Inflammatory macrophage treated with lipopolysaccharide for 4 hours (primary cell): Measurements from ENCODE around the gene NNAT.
"Not testable (repeated sequence)": the region's sequence is repeated elsewhere in the genome, so short reads cannot be mapped to it uniquely, and the experiment has no call there.

ENCODE experiments used
- DNase-seq: peaks from one replicate; pipeline ENCODE4 v3.0.0-alpha.2; 2020

Gene NNAT

DNA sequence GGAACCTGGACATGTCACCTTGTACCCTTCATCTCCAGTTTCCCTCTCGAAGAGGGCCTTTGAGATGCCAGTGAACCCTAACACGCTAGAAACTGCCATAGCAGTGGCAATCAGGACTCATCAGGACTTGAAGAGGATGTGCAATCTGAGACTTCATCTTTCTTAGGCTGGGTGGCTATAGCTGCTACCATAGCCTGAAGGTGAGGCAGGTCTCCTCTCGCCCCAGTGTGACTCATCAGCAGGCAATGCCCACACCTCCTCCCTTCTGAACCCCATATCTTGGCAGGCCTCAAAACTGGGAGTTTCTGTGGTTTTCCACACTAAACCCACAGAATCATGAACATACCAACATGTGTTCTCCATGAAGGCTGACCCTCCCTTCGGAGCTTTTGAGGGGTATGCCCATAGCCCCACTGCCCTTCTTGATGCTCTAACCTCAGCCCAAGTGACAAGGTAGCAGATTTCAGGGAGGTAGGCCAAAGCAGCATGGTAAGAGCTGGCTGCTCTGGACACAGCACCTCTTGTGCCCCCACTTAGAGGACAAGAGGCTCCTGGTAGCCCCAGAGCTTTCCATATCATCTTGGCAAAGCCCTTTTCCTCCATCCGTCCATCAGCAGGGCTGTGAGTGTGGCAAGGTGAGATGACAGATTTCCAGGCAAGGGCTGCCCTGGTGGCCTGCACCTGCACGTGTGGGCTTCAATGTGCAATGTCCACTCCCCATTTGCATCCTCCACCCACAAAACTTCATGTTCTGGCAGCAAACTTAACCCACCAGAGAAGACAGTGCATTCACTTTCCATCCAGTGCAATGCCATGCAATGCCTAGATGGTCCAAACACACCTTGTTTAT is 4.0 kb downstream of the NNAT start:
- DNase-seq = no peak

DNA sequence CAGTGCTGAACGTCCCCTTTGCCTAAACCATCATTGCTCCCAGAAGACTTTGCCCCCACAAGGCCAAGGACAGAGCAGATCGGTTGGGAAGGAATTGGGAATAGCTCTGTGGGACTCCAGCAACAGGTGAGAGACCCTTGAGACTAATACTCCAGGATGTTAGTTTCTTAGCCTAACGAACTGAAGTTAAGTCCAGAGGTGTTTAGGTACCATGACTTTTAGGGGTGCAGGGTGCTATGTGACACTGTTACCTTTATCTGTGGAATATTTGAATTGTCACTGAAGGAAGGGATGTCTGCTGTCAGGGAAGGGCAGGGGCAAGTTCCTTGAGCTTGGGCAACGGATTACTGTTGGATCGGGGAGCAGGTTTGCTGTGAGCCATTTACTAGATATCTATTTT is 4.8 kb downstream of the NNAT start:
- no peak for DNase-seq

GRCh38 chr20:37526238-37526838 is 5.3 kb downstream of the NNAT start:
- DNase-seq = peak; percentile 34

- DNase-seq = peak; percentile 43
Measured at GRCh38 chr20:37526839-37527637, 6.0 kb downstream of the NNAT start.

- DNase-seq = peak; percentile 91
Measured at GRCh38 chr20:37527638-37528445, 6.8 kb downstream of the NNAT start, which contains the start of gene BLCAP. Gene BLCAP, minus strand, starts transcription at chr20:37527876. Its CDS starts 8,702 bp downstream, at chr20:37519174.

DNA sequence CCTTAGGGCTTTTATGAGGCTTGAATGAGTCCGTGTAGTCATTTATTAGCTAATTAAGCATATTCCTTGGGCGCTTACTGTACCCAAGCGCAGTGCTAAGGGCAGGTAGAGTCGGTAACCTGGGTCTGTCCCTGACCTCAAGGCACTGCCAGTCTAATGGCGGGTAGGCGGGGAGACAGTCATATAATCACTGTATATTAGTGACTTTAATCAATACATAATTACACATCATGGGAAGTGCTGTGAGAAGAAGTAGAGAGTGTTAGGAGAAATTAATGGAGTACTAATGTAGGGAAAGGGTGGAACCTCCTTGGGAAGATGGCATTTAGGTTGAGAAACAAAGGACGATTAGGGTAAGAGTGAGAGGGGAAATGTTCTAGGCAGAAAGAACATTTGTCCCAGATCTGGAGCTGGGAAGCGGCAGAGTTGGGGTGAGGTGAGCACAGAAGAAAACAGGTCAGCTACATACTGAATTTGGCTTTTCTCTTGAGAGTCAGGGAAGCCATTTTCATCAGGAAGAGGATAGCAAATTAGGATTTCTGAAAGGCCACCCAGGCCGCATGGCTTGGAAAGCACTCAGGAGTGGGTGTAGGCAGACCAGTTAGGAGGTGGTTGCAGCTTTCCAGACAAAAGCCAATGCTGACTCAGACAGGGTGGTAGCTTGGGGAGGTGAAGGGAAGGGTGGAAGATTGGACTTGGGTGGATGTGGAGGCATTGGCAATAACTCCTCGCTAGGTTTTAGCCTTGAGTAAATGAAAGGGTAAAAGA is 7.6 kb downstream of the NNAT start:
- peak; percentile 27 for DNase-seq

- peak; percentile 13 for DNase-seq
Measured at GRCh38 chr20:37529214-37529967, 8.3 kb downstream of the NNAT start.

GRCh38 chr20:37529968-37530600 is 9.0 kb downstream of the NNAT start:
- DNase-seq = no peak

GRCh38 chr20:37530696-37531095 is 9.6 kb downstream of the NNAT start:
- no peak for DNase-seq

DNA sequence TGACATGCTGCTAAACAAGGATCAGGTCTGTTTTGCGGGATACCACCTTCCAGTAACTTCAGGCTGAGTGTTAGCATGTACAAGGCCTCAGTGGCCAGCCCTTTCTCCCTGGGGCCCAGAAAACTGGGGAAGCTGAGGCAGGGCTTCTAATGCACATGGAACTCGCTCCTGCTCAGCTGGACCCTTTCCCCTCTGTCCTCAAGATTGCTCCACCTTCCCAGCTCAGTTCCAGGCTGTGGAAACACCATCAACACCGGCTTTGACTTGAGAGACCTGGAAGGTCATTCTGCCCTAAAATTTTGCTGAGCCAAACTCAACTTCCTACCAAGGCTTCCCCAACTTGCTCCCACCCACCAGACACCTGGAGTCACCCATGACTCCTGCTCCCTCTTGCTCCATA is 10.8 kb downstream of the NNAT start:
- DNase-seq = no peak

DNA sequence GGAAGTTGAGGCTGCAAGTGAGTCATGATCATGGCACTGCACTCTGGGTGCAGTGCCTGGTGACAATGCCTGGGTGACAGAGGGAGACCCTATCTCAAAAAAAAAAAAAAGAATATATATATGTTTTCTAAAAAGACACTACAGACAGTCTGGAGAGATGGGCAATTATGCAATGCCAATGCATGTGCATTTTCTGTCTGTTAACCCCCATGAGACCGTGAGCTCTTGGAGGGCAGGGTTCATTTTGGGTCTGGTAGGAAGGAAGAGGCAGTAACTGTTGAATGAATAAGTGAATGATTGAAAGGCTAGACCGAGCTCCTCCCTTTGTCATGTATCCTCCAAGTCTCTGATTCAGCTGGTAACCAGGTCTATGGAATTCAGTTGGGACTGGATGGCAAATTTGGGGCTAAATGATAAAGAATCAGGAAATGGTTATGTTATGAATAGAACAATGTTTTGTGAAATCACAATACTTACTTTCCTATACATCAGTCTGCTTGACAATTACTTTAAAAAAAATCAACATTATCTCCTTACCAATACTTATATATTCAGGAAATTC is 12.2 kb downstream of the NNAT start:
- DNase-seq = no peak

GRCh38 chr20:37534401-37535157 is 13.5 kb downstream of the NNAT start:
- peak; percentile 96 for DNase-seq

GRCh38 chr20:37535443-37536132 is 14.5 kb downstream of the NNAT start:
- DNase-seq = no peak

DNA sequence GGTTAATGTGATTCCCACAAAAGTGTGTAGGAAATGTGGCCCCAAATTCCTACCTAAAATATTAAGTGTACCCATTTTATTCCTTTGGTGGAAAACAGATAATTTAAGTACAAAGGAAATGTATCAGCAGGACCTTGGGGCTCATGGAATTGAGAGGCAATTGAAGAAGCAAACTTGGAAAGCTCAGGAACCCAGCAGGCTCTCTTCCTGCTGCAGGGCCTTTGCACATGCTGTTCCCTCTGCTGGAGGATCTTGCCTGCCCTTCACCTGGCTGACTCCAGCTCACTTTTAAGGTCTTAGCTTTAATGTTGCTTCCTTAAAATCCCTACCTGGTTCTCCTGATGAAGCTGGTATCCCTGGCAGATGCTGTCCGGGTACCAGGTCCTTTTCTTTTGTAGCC is 16.5 kb downstream of the NNAT start:
- DNase-seq = no peak

GRCh38 chr20:37538003-37538402 is 17.0 kb downstream of the NNAT start:
- peak; percentile 29 for DNase-seq

GRCh38 chr20:37539424-37539823 is 18.4 kb downstream of the NNAT start:
- DNase-seq = no peak

DNA sequence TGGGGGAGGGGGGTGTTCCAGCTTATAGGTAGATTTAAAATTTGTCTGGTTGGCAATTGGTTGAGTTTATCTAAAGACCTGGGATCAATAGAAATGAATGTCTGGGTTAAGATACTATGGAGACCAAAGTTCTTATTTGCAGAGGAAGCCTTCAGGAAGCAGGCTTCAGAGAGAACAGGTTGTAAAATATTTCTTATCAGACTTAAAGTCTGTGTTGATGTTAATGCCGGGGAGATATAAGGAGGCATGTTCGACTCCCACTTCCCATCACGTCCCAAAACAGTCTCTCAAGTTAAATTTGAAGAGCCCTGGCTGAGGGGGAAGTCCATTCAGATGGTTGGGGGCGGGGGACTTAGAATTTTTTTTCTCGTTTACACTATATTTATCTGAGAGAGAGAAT is 19.0 kb downstream of the NNAT start:
- DNase-seq = no peak

GRCh38 chr20:37540838-37541237 is 19.8 kb downstream of the NNAT start:
- not testable (repeated sequence) for DNase-seq

GRCh38 chr20:37541326-37541725 is 20.3 kb downstream of the NNAT start:
- DNase-seq = no peak
